MM.1S (cell line): Measurements from ENCODE around the gene PDE6B.

Experiments used
- DNase-seq: peaks from one replicate; pipeline ENCODE4 v3.0.0-alpha.2; 2015
- H2AFZ ChIP-seq: fragments of 300-600 bp; sonication (generic); 2 replicates; pipeline ENCODE4 v1.6.0; 2016; ENCODE audit warnings: antibody characterized with exemption, low read length
- H3F3A ChIP-seq: fragments of 300-600 bp; sonication (generic); 2 replicates; pipeline ENCODE4 v1.6.1; 2016; ENCODE audit warnings: mild to moderate bottlenecking, antibody characterized with exemption, low read length, moderate library complexity, mixed read lengths; ENCODE audit not compliant: insufficient read depth
- H3K27ac ChIP-seq: fragments of 300-600 bp; sonication (generic); 2 replicates; pipeline ENCODE4 v1.5.1; 2016; ENCODE audit warnings: mild to moderate bottlenecking, low read length
- H3K27me3 ChIP-seq: fragments of 300-600 bp; sonication (generic); replicated peaks from 2 replicates; pipeline ENCODE4 v1.6.0; 2016; ENCODE audit warnings: low read length; ENCODE audit not compliant: insufficient read depth
- H3K36me3 ChIP-seq: fragments of 300-600 bp; sonication (generic); replicated peaks from 2 replicates; pipeline ENCODE4 v1.6.1; 2016; ENCODE audit warnings: mild to moderate bottlenecking, low read length, mixed read lengths; ENCODE audit not compliant: insufficient read depth
- H3K4me1 ChIP-seq: fragments of 300-600 bp; sonication (generic); 2 replicates; pipeline ENCODE4 v1.6.1; 2016; ENCODE audit warnings: low read length, mixed read lengths
- H3K4me2 ChIP-seq: fragments of 300-600 bp; sonication (generic); 2 replicates; pipeline ENCODE4 v1.6.0; 2016; ENCODE audit warnings: low read depth, low read length
- H3K4me3 ChIP-seq: fragments of 300-600 bp; sonication (generic); 2 replicates; pipeline ENCODE4 v1.5.1; 2016; ENCODE audit warnings: low read length, mixed read lengths
- H3K79me2 ChIP-seq: fragments of 300-600 bp; sonication (generic); 2 replicates; pipeline ENCODE4 v1.6.1; 2016; ENCODE audit warnings: mixed run types, low read length, mixed read lengths
- H3K9ac ChIP-seq: fragments of 300-600 bp; sonication (generic); 2 replicates; pipeline ENCODE4 v1.6.1; 2016; ENCODE audit warnings: low read length, mixed read lengths
- H3K9me2 ChIP-seq: fragments of 300-600 bp; sonication (generic); replicated peaks from 2 replicates; pipeline ENCODE4 v1.6.1; 2016; ENCODE audit warnings: mild to moderate bottlenecking, low read length, mixed read lengths; ENCODE audit not compliant: insufficient read depth
- H3K9me3 ChIP-seq: fragments of 300-600 bp; sonication (generic); replicated peaks from 2 replicates; pipeline ENCODE4 v1.6.1; 2016; ENCODE audit warnings: mild to moderate bottlenecking, low read length, mixed read lengths; ENCODE audit not compliant: insufficient read depth
- H4K20me1 ChIP-seq: fragments of 300-600 bp; sonication (generic); 2 replicates; pipeline ENCODE4 v1.6.1; 2016; ENCODE audit warnings: mild to moderate bottlenecking, low read length, moderate library complexity, mixed read lengths; ENCODE audit not compliant: insufficient read depth
- CTCF ChIP-seq: fragments of 300-600 bp; sonication (generic); IDR thresholded peaks from 2 replicates; pipeline ENCODE4 v1.5.1; 2016; ENCODE audit warnings: antibody characterized with exemption, low read length, mixed read lengths
- EZH2 ChIP-seq: fragments of 300-600 bp; sonication (generic); optimal IDR thresholded peaks from 2 replicates; pipeline ENCODE3; 2017; ENCODE audit warnings: low read depth, mild to moderate bottlenecking, antibody characterized with exemption, low read length, mixed read lengths
- EZH2phosphoT487 ChIP-seq: fragments of 300-600 bp; sonication (generic); IDR thresholded peaks from 2 replicates; pipeline ENCODE4 v1.6.1; 2018; ENCODE audit warnings: antibody characterized with exemption, low read length

Gene PDE6B

DNA sequence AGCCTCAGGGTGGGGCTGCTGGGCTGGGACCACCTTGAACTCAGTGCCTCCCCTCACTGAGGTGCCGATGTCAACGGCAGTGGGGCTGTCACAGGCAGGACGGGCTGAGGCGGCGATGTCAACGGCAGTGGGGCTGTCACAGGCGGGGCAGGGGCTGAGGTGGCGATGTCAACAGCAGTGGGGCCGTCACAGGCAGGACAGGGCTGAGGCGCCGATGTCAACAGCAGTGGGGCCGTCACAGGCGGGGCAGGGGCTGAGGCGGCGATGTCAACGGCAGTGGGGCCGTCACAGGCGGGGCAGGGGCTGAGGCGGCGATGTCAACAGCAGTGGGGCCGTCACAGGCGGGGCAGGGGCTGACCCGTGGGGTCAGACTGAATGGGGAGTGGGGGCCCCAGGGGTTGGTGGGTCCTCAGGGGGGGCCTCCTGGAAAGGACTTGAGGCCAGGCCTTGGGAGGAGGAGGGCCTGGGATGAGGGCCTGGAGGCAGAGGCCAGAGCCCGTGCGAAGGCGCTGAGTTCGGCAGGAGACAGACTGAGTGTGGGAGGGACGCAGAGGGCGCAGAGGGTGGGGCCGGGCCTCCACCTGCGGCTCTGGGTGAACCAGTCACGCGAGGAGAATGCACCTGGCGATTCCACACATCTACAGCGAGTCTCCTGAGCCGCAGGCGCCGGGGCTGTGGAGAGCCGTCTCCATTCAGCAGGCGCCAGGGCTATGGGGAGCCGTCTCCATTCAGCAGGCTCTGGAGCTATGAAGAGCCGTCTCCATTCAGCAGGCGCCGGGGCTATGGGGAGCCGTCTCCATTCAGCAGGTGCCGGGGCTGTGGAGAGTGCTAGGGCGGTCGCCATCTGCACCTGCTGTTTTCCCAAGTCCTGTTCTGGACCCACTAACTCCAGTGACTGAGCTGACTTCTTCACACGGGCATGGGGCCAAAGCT lies 25.8 kb downstream of the PDE6B start:
- DNase-seq, result no peak
- H3K27me3 ChIP-seq, result no peaks in the 10 kb centered on the region

DNA sequence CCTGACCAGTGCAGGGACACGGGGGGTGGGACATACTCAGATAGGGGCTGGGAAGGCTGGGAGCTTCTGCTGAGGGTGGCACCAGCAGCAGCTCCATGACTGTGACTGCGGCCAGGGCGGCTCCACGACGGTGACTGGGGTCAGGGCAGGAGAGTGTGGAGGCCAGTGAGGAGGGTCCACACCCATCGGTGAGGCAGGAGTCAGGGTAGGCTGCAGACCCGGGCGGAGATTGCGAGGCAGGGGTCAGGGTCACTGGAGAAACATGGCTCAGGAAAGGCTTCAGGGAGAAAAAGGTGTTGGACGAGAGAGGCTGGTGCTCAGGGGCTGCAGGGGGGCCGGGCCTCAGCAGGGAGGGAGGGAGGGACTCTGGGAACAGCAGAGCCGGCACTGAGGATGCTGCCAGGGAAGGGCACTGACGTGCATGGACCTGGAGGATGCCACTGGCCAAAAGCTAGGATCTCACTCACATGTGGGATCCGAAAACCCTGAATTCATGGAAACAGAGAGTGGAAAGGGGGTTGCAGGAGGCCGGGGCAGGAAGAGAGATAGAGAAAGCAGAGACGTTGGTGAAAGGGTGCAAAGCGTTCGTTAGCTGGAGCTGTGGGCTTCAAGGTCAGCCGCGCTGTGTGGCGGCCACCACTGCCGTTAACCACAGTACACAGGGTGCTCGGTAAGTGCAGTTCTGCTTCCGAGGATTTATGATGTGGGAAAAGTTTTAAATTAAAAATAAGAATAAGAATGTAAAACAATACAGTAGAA lies 26.7 kb downstream of the PDE6B start:
- DNase-seq, result no peak
- no peaks in the 10 kb centered on the region for H4K20me1 ChIP-seq
- no peak overlapping the region for H2AFZ ChIP-seq
- no peaks in the 10 kb centered on the region for H3K9me3 ChIP-seq
- H3K4me2 ChIP-seq, result no peak overlapping the region
- H3K9ac ChIP-seq, result no peak overlapping the region
- TF ChIP-seq CTCF (no peak), EZH2phosphoT487 (no peak), EZH2 (no peak)
- H3K27me3 ChIP-seq, result no peaks in the 10 kb centered on the region
- H3K9me2 ChIP-seq, result no peaks in the 10 kb centered on the region
- H3K4me1 ChIP-seq, result no peaks in the 10 kb centered on the region
- H3K4me3 ChIP-seq, result no peak overlapping the region
- no peaks in the 10 kb centered on the region for H3F3A ChIP-seq
- no peaks in the 10 kb centered on the region for H3K79me2 ChIP-seq
- no peaks in the 10 kb centered on the region for H3K36me3 ChIP-seq
- no peak overlapping the region for H3K27ac ChIP-seq

More for the DNA sequence above, 25.8 kb downstream of the PDE6B start:
- Histone ChIP-seq H3K27ac (no peak overlapping the region), H3K9ac (no peak overlapping the region), H3K4me2 (no peak overlapping the region), H3K9me2 (no peaks in the 10 kb centered on the region), H3K4me3 (no peak overlapping the region), H3K79me2 (no peaks in the 10 kb centered on the region), H3K4me1 (no peaks in the 10 kb centered on the region), H3K9me3 (no peaks in the 10 kb centered on the region), H3K36me3 (no peaks in the 10 kb centered on the region), H4K20me1 (no peaks in the 10 kb centered on the region), H3F3A (no peaks in the 10 kb centered on the region), H2AFZ (no peak overlapping the region)
- TF ChIP-seq CTCF, result no peak
- TF ChIP-seq EZH2phosphoT487, result no peak
- no peak for TF ChIP-seq EZH2

- TF ChIP-seq CTCF (no peak), EZH2phosphoT487 (no peak), EZH2 (no peak)
- H3K4me3 ChIP-seq, result no peak overlapping the region
- H3K27me3 ChIP-seq, result no peaks in the 10 kb centered on the region
- no peak for DNase-seq
- H4K20me1 ChIP-seq, result no peaks in the 10 kb centered on the region
- no peaks in the 10 kb centered on the region for H3K79me2 ChIP-seq
- no peak overlapping the region for H3K9ac ChIP-seq
- no peaks in the 10 kb centered on the region for H3K9me2 ChIP-seq
- H3K9me3 ChIP-seq, result no peaks in the 10 kb centered on the region
- no peak overlapping the region for H3K4me2 ChIP-seq
- H3K4me1 ChIP-seq, result no peaks in the 10 kb centered on the region
- H3K27ac ChIP-seq, result no peak overlapping the region
- no peaks in the 10 kb centered on the region for H3K36me3 ChIP-seq
- no peaks in the 10 kb centered on the region for H3F3A ChIP-seq
- no peak overlapping the region for H2AFZ ChIP-seq
These were observed 27.9 kb downstream of the PDE6B start for GRCh38 chr4:653080-653821.
